ENCODE results near the gene ELMO1.
A peak's percentile ranks its signal among the peaks of the same experiment; 100 is the strongest.

The ELMO1 gene

DNA sequence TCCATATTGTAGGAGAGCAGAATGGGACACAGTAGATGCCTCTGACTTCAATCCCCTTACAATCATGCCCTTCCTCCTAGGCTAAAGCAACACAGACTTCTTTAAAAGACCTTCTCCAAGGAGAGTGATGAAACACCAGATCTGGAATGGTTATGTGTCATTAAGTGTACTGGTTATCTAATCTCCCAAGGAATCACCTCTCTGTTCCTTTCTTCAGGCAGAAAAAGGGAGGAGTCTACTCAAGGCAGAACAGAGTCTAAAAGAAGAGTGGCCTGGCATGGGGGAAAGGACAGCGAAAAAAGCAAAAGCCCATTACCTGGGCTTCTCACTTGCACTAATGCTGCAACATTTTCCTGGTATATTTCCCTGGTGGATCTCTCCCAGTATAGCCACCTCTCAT, 2.9 kb downstream of the ELMO1 start:
- no peak for ATAC-seq
- Mint-ChIP-seq H3K9me3 (no peaks in the 10 kb centered on the region), H3K36me3 (peaks cover 6% of the 10 kb centered on the region), H3K4me1 (peaks cover 59% of the 10 kb centered on the region), H3K27ac (peak overlapping the region; percentile 89), H3K4me3 (no peak overlapping the region), H3K27me3 (no peaks in the 10 kb centered on the region)

DNA sequence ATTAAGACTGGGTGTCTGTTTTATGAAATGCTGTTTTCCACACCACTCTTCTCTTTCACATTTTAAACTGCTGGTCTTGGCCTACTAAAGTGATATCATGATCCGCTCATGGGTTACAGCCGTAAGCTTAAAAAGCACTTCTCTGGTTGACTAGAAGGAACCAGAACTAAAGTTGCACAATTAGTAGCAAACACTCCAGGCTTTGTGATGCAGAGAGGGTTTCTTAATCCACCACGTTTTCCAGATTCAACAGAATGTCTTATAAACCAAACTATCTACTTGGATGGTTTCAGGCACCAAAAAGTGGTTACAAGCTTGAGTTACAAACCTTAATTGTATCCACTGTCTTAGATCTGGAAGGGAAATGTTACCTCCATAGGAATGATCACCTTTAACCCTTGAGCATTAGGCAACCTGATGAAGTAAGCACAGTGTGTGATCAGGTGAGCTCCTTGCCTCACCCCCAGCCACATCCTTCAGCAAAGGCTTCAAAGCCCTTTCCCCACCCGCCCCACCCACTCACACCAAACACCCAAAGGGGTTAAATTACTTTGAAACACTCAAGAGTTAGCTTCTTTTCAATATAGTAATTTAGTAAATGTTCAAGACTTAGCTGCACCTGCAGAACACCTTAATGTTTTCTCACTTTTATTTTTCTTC, 3.5 kb downstream of the ELMO1 start:
- H3K36me3 Mint-ChIP-seq, result peaks cover 6% of the 10 kb centered on the region
- H3K27me3 Mint-ChIP-seq, result no peaks in the 10 kb centered on the region
- ATAC-seq, result no peak
- peak overlapping the region; percentile 89 for H3K27ac Mint-ChIP-seq
- H3K9me3 Mint-ChIP-seq, result no peaks in the 10 kb centered on the region
- peaks cover 65% of the 10 kb centered on the region for H3K4me1 Mint-ChIP-seq
- no peak overlapping the region for H3K4me3 Mint-ChIP-seq

DNA sequence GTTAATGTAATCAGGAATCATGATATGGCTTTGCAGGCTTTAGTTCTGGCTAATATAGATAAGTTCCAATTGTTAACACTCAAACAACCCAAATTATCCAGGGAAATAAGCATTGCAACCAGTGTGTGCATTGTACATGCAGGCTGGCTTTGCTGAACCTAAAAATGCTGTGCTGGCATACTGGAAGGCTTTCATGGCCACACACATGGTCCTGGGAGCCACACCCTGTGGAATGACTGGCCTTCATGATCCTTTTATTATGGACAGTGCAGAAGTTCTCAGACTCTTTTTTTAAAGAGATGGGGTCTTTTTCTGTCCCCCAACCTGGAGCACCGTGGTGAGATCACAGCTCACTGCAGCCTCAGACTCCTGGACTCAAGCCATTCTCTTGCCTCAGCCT, 5.0 kb downstream of the ELMO1 start:
- no peak for ATAC-seq
- H3K4me3 Mint-ChIP-seq, result no peak overlapping the region
- H3K9me3 Mint-ChIP-seq, result no peaks in the 10 kb centered on the region
- peaks cover 77% of the 10 kb centered on the region for H3K4me1 Mint-ChIP-seq
- peaks cover 14% of the 10 kb centered on the region for H3K36me3 Mint-ChIP-seq
- no peak overlapping the region for H3K27ac Mint-ChIP-seq
- H3K27me3 Mint-ChIP-seq, result no peaks in the 10 kb centered on the region

GRCh38 chr7:37442268-37442667, 6.4 kb downstream of the ELMO1 start:
- Mint-ChIP-seq H3K4me1 (peaks cover 73% of the 10 kb centered on the region), H3K36me3 (peaks cover 10% of the 10 kb centered on the region), H3K27me3 (no peaks in the 10 kb centered on the region), H3K9me3 (no peaks in the 10 kb centered on the region), H3K4me3 (no peak overlapping the region), H3K27ac (no peak overlapping the region)
- ATAC-seq, result no peak

DNA sequence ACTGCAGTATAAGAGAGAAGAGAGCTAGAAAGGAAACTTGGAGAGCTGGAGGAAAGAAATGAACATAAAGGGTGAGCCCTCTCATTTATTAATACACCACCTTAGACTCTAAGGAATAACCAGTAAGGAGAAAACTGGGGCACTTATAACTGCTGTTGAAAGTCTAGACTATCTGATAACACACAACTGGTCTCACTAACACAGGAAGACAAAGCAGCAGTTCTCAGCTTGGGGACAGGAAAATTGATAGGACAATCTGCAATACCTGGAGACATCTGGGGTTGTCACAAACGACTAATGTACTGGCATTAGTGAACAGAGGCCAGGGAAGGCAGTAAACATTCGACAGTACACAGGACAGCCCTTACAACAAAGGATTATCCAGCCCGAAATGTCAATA, 6.8 kb downstream of the ELMO1 start:
- Mint-ChIP-seq H3K36me3 (peaks cover 10% of the 10 kb centered on the region), H3K27me3 (no peaks in the 10 kb centered on the region), H3K4me3 (no peak overlapping the region), H3K27ac (peak overlapping the region; percentile 9), H3K9me3 (no peaks in the 10 kb centered on the region), H3K4me1 (peaks cover 68% of the 10 kb centered on the region)
- no peak for ATAC-seq

DNA sequence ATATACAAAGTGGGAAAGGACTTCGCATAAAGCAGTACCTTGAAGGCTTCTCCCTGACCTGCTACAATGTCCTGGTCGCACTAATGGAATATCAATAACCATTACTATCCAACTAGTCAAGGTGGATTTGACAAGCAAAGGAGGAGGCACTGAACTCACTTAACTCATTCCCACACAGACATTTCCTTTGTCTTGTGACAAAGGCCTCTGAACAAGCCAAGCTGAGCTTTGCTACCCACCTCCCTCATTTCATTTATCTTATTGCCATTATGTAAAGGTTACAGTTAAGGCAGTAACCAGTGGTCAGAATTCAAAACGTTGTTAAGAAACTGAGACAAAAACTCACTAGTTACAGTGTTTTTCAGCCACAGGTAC, 7.3 kb downstream of the ELMO1 start:
- Mint-ChIP-seq H3K36me3 (peaks cover 10% of the 10 kb centered on the region), H3K4me3 (no peak overlapping the region), H3K27ac (peak overlapping the region; percentile 9), H3K4me1 (peaks cover 64% of the 10 kb centered on the region), H3K27me3 (no peaks in the 10 kb centered on the region), H3K9me3 (no peaks in the 10 kb centered on the region)
- peak; percentile 53 for ATAC-seq

DNA sequence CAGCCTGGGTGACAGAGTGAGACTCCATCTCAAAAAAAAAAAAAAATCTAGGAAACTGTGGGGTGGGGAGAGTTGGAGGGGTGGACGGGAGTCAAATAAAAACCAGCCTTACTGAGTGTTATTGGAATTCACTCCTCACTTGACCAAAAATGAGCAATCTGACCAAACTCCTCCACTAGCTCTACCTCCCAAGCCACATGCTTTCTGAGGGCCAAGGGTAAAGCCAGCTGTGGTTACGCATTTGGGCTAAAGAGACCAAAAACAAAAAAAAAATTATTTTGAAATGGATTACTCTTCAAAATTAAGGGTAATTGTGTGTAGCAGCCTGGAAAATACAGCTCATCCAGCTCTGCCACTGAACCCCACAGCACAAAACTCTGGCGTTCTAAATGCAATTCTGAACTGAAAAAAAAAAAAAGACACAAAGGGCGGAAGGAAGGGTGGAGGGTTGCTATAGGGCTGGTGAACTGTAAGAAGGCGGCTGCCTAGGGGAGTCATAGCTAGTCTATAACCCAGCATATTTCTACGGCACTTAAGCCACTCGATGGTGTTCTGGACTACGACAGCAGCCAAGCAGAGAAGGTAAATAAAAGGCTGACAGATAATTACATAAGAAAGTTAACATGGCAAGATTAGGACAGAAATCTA, 7.8 kb downstream of the ELMO1 start:
- peaks cover 10% of the 10 kb centered on the region for H3K36me3 Mint-ChIP-seq
- no peaks in the 10 kb centered on the region for H3K27me3 Mint-ChIP-seq
- H3K27ac Mint-ChIP-seq, result peak overlapping the region; percentile 9
- peaks cover 60% of the 10 kb centered on the region for H3K4me1 Mint-ChIP-seq
- peak; percentile 62 for ATAC-seq
- no peaks in the 10 kb centered on the region for H3K9me3 Mint-ChIP-seq
- no peak overlapping the region for H3K4me3 Mint-ChIP-seq

DNA sequence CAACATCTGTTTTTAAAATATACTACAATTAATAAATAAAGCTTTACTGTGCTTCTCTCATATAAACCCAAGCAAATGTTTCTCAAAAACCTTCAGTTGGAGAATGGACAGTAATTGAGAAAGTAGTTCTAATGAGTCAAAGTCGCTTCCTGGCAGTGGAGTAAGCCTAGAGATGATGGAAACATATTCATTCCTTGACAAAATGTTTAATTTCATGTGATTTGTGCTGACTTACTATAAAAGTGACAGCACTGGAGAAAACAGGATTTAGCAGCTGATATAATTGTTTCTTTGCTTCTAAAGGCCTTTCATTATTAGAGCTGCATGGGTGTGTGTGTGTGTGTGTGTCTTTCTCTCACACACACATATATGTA, 9.0 kb downstream of the ELMO1 start:
- ATAC-seq, result no peak
- H3K27ac Mint-ChIP-seq, result peak overlapping the region; percentile 9
- peaks cover 10% of the 10 kb centered on the region for H3K36me3 Mint-ChIP-seq
- H3K4me1 Mint-ChIP-seq, result peaks cover 67% of the 10 kb centered on the region
- H3K9me3 Mint-ChIP-seq, result no peaks in the 10 kb centered on the region
- no peak overlapping the region for H3K4me3 Mint-ChIP-seq
- no peaks in the 10 kb centered on the region for H3K27me3 Mint-ChIP-seq

GRCh38 chr7:37438906-37439652, 9.6 kb downstream of the ELMO1 start:
- Mint-ChIP-seq H3K27me3 (no peaks in the 10 kb centered on the region), H3K36me3 (peaks cover 10% of the 10 kb centered on the region), H3K4me1 (peaks cover 66% of the 10 kb centered on the region), H3K4me3 (no peak overlapping the region), H3K27ac (no peak overlapping the region), H3K9me3 (no peaks in the 10 kb centered on the region)
- ATAC-seq, result no peak

DNA sequence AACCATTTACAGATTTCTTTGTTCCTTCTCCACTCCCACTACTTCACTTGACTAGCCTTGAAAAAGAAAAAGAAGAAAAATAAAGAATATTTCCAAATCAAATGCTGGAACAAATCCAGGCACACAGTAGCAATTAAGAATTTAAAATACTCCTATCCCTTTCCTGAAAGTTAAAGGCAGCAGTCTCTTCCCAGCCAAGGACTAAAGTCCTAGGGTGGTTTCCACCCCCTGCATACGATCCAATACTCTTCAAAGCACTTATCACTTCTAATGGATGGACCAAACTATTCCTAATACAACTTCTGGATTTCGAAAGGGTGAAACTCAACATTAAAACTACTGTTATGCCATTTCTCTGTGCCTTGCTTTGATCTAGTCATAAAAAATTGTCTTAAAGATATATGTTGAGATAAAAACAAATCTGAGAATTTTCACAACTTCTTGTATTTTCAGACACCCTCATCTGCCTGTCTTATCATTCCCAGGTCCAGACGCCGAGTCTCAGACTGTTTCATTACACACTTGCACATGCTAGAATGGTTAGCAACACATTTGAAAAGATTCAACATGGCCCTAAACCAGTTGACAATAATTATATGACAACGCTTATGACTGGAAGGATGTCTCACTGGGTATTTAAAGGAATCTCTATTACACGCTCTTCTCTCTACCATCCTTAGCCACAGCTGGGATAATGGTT, 13.4 kb downstream of the ELMO1 start:
- H3K36me3 Mint-ChIP-seq, result peaks cover 10% of the 10 kb centered on the region
- no peaks in the 10 kb centered on the region for H3K9me3 Mint-ChIP-seq
- peak overlapping the region; percentile 15 for H3K27ac Mint-ChIP-seq
- H3K4me1 Mint-ChIP-seq, result peaks cover 59% of the 10 kb centered on the region
- H3K4me3 Mint-ChIP-seq, result no peak overlapping the region
- ATAC-seq, result no peak
- no peaks in the 10 kb centered on the region for H3K27me3 Mint-ChIP-seq

GRCh38 chr7:37434529-37434928, 14.1 kb downstream of the ELMO1 start:
- Mint-ChIP-seq H3K27ac (peak overlapping the region; percentile 15), H3K4me1 (peaks cover 62% of the 10 kb centered on the region), H3K27me3 (no peaks in the 10 kb centered on the region), H3K4me3 (no peak overlapping the region), H3K36me3 (peaks cover 10% of the 10 kb centered on the region), H3K9me3 (no peaks in the 10 kb centered on the region)
- ATAC-seq, result no peak

DNA sequence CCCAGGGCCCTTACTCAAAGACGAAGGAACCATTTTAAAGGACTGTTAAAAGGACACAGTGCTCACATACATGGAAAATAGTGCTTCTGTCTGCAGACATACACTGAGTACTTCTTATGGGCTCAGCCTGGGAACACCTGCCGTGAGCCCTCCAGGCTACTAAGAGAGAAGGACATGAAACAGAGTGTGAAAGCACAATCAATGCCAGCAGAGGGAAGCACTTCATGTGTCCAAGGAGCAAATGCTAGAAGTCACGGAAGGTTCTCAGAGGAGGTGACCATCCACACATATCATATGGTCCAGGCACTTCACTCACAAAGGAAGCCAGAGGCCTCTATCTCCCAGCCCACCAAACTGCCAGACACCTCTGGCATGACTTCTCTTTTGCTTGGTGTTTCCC, 15.5 kb downstream of the ELMO1 start:
- Mint-ChIP-seq H3K4me3 (no peak overlapping the region), H3K27me3 (no peaks in the 10 kb centered on the region), H3K4me1 (peaks cover 65% of the 10 kb centered on the region), H3K36me3 (peaks cover 10% of the 10 kb centered on the region), H3K27ac (peak overlapping the region; percentile 50), H3K9me3 (no peaks in the 10 kb centered on the region)
- no peak for ATAC-seq

- Mint-ChIP-seq H3K9me3 (no peaks in the 10 kb centered on the region), H3K36me3 (peaks cover 11% of the 10 kb centered on the region), H3K4me1 (peaks cover 66% of the 10 kb centered on the region), H3K27ac (no peak overlapping the region), H3K4me3 (no peak overlapping the region), H3K27me3 (no peaks in the 10 kb centered on the region)
- ATAC-seq, result no peak
Measured at GRCh38 chr7:37432281-37432920, 16.3 kb downstream of the ELMO1 start.

GRCh38 chr7:37431413-37431812, 17.3 kb downstream of the ELMO1 start:
- Mint-ChIP-seq H3K4me1 (peaks cover 66% of the 10 kb centered on the region), H3K9me3 (no peaks in the 10 kb centered on the region), H3K27ac (no peak overlapping the region), H3K27me3 (no peaks in the 10 kb centered on the region), H3K4me3 (no peak overlapping the region), H3K36me3 (peaks cover 11% of the 10 kb centered on the region)
- ATAC-seq, result no peak

GRCh38 chr7:37430640-37431039, 18.0 kb downstream of the ELMO1 start:
- Mint-ChIP-seq H3K36me3 (peaks cover 11% of the 10 kb centered on the region), H3K9me3 (no peaks in the 10 kb centered on the region), H3K4me1 (peaks cover 66% of the 10 kb centered on the region), H3K27ac (no peak overlapping the region), H3K4me3 (no peak overlapping the region), H3K27me3 (no peaks in the 10 kb centered on the region)
- no peak for ATAC-seq

All from stimulated activated memory B cell treated with anti-CD40 and anti-IgM and Interleukin-4, amounts not matched to agents 10 μg/mL and 1 μg/mL and 100 μg/mL, for 72 hours (primary cell).